ENCODE data around the gene HAUS3. TPM values are rescaled to one million over a fixed set of nuclear protein-coding genes. Genes with fewer than 3 reads are reported as not detected.

HAUS3 gene
- polyA plus RNA-seq, 1 donor = 16.0 TPM

DNA sequence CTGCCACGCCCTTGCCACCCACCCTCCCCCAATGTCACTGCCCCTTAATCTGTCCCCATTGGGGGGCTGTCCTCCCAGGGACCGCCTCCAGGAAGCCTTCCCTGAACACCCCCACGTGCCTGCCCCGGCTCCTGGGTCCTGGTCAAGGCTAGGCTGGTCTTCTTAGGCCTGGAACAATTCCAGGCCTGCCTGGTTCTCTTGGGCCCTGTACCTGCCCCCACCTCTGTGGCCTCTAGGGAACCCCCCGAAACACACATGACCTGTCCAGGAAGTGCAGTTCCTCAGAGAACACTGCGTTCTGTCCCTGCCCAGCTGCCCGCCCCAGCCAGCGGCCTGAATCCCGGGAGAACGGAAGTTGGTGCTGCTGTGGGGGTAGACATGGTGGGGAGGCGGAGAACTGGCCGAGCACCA is 14.9 kb upstream of the HAUS3 start:
- H3K9me3 ChIP-seq (ENCODE audit: control insufficient read depth, low read depth, low read length) = no peaks in the 10 kb centered on the region
- no peak for DNase-seq
- H3K36me3 ChIP-seq (ENCODE audit: control insufficient read depth, insufficient read depth, low read length) = peaks cover 74% of the 10 kb centered on the region
- H3K4me1 ChIP-seq (ENCODE audit: control insufficient read depth, insufficient read depth, low read length) = peaks cover 21% of the 10 kb centered on the region
- H3K27ac ChIP-seq (ENCODE audit: low read length) = no peak overlapping the region
- H3K4me3 ChIP-seq (ENCODE audit: low read length) = no peak overlapping the region
- no CpG with 5 or more reads among the region's 12 CpGs for WGBS (ENCODE audit: insufficient coverage, low lambda C conversion rate)
- no peaks in the 10 kb centered on the region for H3K27me3 ChIP-seq (ENCODE audit: control insufficient read depth, insufficient read depth, low read length)

- peaks cover 21% of the 10 kb centered on the region for H3K4me1 ChIP-seq (ENCODE audit: control insufficient read depth, insufficient read depth, low read length)
- WGBS (ENCODE audit: insufficient coverage, low lambda C conversion rate) = no CpG with 5 or more reads among the region's 8 CpGs
- peaks cover 79% of the 10 kb centered on the region for H3K36me3 ChIP-seq (ENCODE audit: control insufficient read depth, insufficient read depth, low read length)
- H3K9me3 ChIP-seq (ENCODE audit: control insufficient read depth, low read depth, low read length) = no peaks in the 10 kb centered on the region
- H3K27me3 ChIP-seq (ENCODE audit: control insufficient read depth, insufficient read depth, low read length) = no peaks in the 10 kb centered on the region
- no peak overlapping the region for H3K4me3 ChIP-seq (ENCODE audit: low read length)
- no peak for DNase-seq
- no peak overlapping the region for H3K27ac ChIP-seq (ENCODE audit: low read length)
Observed at GRCh38 chr4:2256156-2256731, 14.3 kb upstream of the HAUS3 start.

DNA sequence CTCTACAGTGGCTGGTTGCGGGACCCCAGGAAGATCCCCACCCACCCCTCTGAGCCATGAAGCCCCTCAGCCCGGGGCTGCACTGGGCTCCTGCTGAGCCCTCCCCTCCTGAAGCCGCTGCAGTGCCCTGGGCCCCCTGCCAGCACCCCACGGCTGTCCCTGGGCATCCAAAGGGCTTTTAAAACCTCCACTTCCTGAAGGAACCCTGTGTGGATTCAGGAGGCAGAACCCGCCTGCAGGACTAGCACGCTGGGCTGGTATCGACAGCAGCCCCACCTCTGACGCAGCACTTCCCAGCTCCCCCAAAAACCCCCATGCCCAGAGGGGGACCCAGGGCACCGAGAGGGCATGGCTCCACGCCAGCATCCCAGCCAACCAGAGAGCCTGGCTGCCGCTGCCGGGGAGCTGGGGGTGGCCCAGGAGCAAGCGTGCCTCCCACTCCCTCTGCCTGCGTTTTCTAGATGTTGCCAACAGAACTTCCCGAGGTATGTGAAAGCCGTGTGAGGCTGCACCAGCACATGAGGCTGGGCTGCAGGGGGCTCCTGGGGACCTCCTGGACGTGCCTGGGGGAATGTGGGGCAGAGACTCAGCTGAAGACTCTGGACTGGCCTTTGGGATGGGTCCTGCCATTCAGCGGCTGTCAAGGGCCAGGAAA is 13.7 kb upstream of the HAUS3 start:
- DNase-seq = no peak
- no peaks in the 10 kb centered on the region for H3K9me3 ChIP-seq (ENCODE audit: control insufficient read depth, low read depth, low read length)
- no peak overlapping the region for H3K4me3 ChIP-seq (ENCODE audit: low read length)
- no peak overlapping the region for H3K27ac ChIP-seq (ENCODE audit: low read length)
- H3K27me3 ChIP-seq (ENCODE audit: control insufficient read depth, insufficient read depth, low read length) = no peaks in the 10 kb centered on the region
- H3K4me1 ChIP-seq (ENCODE audit: control insufficient read depth, insufficient read depth, low read length) = peaks cover 19% of the 10 kb centered on the region
- H3K36me3 ChIP-seq (ENCODE audit: control insufficient read depth, insufficient read depth, low read length) = peaks cover 85% of the 10 kb centered on the region
- WGBS (ENCODE audit: insufficient coverage, low lambda C conversion rate) = no CpG with 5 or more reads among the region's 18 CpGs

DNA sequence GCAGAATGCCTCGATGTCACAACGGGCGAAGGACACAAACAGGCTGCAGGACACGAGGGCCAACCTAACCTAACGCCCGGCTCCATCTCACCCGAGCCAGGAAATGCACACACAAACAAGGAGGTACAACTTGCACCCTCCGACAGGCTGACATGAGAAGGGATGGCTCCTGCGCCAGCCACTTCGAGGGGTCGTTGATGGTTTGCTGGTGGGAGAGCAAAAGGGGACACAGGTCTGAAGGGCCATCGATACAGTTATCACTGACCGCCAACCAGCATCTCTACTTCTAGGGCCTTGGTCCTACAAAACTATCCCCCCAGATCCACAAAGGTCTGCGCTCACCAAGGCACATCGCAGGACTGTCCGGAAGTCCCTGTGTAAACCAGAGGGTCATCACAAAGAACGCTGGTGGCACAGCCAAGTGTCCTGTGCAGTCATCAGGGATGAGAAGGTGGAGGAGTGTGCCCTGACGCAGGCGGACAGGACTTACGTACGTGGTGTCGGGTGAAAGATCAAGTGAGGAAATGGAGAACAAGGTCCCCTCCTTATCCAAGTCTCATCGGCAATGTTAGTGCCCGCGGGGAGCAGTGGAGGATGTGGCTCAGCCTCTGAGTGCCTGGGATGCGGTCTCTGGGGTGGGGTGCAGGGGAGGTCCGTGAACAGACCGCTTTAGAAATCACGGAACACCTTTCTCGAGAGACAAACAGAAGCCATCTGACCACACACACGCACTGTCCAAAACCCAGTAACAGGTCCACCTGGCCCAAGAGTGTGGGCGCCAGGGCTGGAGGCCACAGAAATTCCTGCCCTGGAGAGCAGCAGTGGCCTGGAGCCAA is 13.0 kb upstream of the HAUS3 start:
- no peak for DNase-seq
- Histone ChIP-seq H3K9me3 (ENCODE audit: control insufficient read depth, low read depth, low read length) (no peaks in the 10 kb centered on the region), H3K4me1 (ENCODE audit: control insufficient read depth, insufficient read depth, low read length) (peaks cover 12% of the 10 kb centered on the region), H3K4me3 (ENCODE audit: low read length) (no peak overlapping the region), H3K27ac (ENCODE audit: low read length) (no peak overlapping the region), H3K27me3 (ENCODE audit: control insufficient read depth, insufficient read depth, low read length) (no peaks in the 10 kb centered on the region), H3K36me3 (ENCODE audit: control insufficient read depth, insufficient read depth, low read length) (peaks cover 87% of the 10 kb centered on the region)
- WGBS (ENCODE audit: insufficient coverage, low lambda C conversion rate) = no CpG with 5 or more reads among the region's 32 CpGs

GRCh38 chr4:2253160-2254084 is 11.5 kb upstream of the HAUS3 start:
- Histone ChIP-seq H3K9me3 (ENCODE audit: control insufficient read depth, low read depth, low read length) (no peaks in the 10 kb centered on the region), H3K36me3 (ENCODE audit: control insufficient read depth, insufficient read depth, low read length) (peaks cover 86% of the 10 kb centered on the region), H3K4me3 (ENCODE audit: low read length) (no peak overlapping the region), H3K27me3 (ENCODE audit: control insufficient read depth, insufficient read depth, low read length) (no peaks in the 10 kb centered on the region), H3K4me1 (ENCODE audit: control insufficient read depth, insufficient read depth, low read length) (peaks cover 12% of the 10 kb centered on the region), H3K27ac (ENCODE audit: low read length) (no peak overlapping the region)
- no CpG with 5 or more reads among the region's 32 CpGs for WGBS (ENCODE audit: insufficient coverage, low lambda C conversion rate)
- no peak for DNase-seq

DNA sequence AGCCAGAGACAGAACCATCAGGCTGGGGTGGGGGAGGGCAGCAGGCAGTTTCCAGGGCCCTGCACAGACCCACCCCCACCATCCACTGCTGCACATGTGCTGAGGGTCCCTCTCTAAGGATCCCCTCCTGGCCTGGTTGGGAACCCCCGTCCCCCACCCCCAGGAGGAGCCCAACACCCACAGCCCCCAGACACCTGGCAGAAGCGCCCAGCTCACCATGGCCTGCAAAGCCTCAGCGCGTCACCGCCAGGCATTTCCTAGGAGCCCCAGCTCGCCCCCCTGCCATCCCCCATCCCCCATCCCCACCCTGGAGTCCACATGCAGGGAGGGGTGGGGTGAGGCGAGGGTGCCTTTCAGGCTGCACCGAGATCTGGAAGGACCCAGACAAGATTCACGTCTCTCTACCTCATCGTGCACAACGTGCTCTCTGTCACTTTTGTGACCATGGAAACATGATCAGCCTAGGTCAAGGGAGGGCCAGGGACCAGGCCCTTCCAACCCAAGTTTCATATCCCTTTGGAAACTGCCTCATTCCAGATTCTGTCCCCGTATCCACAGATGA is 10.7 kb upstream of the HAUS3 start:
- no peaks in the 10 kb centered on the region for H3K9me3 ChIP-seq (ENCODE audit: control insufficient read depth, low read depth, low read length)
- WGBS (ENCODE audit: insufficient coverage, low lambda C conversion rate) = no CpG with 5 or more reads among the region's 12 CpGs
- peaks cover 12% of the 10 kb centered on the region for H3K4me1 ChIP-seq (ENCODE audit: control insufficient read depth, insufficient read depth, low read length)
- no peak for DNase-seq
- no peak overlapping the region for H3K4me3 ChIP-seq (ENCODE audit: low read length)
- H3K27me3 ChIP-seq (ENCODE audit: control insufficient read depth, insufficient read depth, low read length) = no peaks in the 10 kb centered on the region
- peaks cover 86% of the 10 kb centered on the region for H3K36me3 ChIP-seq (ENCODE audit: control insufficient read depth, insufficient read depth, low read length)
- H3K27ac ChIP-seq (ENCODE audit: low read length) = no peak overlapping the region

- Histone ChIP-seq H3K36me3 (ENCODE audit: control insufficient read depth, insufficient read depth, low read length) (peaks cover 84% of the 10 kb centered on the region), H3K27ac (ENCODE audit: low read length) (no peak overlapping the region), H3K4me3 (ENCODE audit: low read length) (no peak overlapping the region), H3K9me3 (ENCODE audit: control insufficient read depth, low read depth, low read length) (no peaks in the 10 kb centered on the region), H3K27me3 (ENCODE audit: control insufficient read depth, insufficient read depth, low read length) (no peaks in the 10 kb centered on the region), H3K4me1 (ENCODE audit: control insufficient read depth, insufficient read depth, low read length) (peaks cover 10% of the 10 kb centered on the region)
- no peak for DNase-seq
- no CpG with 5 or more reads among the region's 16 CpGs for WGBS (ENCODE audit: insufficient coverage, low lambda C conversion rate)
Observed at GRCh38 chr4:2251795-2252529, 10.0 kb upstream of the HAUS3 start.

DNA sequence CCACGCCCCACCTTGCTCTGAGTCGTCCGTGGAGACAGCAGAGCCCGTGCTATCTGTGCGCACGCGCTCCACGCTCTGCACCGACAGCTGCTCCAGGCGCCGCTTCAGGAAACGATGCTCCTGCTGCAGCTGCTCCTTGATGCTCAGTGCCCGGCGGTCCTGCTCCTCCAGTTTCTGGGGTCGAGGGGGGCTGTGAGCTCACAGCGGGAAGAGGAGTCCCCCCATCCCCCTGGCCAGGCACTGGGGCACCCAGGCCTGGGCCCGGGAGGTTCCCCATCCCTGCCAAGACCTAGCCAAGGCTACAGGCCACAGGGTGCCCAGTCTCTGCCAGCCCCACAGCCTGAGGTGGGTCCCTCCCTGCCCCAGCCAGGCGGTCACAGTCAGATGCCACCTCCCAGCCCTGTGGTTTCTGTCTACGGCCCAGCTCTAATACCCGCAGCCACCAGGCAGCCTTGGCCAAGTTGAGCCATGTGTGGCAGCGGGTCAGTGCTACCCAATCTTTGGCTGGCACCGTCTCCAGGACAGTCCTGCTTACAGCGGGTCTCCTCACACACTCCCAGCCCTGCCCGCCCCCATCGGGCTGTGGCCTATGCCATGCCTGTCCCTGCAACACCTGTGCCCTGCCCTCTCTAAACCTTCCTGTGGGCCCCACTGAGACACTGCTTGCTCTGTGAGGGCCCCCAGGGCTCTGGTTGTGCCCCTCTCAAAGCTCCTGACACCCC is 9.3 kb upstream of the HAUS3 start:
- WGBS (ENCODE audit: insufficient coverage, low lambda C conversion rate) = no CpG with 5 or more reads among the region's 25 CpGs
- peaks cover 5% of the 10 kb centered on the region for H3K4me1 ChIP-seq (ENCODE audit: control insufficient read depth, insufficient read depth, low read length)
- H3K4me3 ChIP-seq (ENCODE audit: low read length) = no peak overlapping the region
- peaks cover 77% of the 10 kb centered on the region for H3K36me3 ChIP-seq (ENCODE audit: control insufficient read depth, insufficient read depth, low read length)
- H3K27ac ChIP-seq (ENCODE audit: low read length) = no peak overlapping the region
- no peaks in the 10 kb centered on the region for H3K27me3 ChIP-seq (ENCODE audit: control insufficient read depth, insufficient read depth, low read length)
- no peaks in the 10 kb centered on the region for H3K9me3 ChIP-seq (ENCODE audit: control insufficient read depth, low read depth, low read length)
- no peak for DNase-seq
